ENCODE measurements around the gene DAPK1.

DNA sequence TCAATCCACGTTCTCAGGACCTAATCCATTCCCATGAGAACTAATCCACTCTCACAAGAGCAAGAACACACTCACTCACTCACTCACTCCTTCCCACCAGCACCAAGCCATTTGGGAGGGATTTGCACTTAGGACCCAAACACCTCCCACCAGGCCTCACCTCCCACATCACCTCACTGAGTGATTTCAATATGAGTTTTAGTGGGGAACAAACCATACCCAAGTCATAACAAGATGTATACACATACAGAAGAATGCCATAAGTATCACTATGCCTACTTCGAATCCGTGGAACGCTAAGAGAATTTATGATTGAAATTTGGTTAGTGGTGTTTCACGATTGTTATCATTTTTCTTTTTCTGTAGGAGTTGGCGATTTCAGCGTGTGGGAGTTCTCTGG is 199.0 kb downstream of the DAPK1 start:
- TF ChIP-seq, protein P1, sequence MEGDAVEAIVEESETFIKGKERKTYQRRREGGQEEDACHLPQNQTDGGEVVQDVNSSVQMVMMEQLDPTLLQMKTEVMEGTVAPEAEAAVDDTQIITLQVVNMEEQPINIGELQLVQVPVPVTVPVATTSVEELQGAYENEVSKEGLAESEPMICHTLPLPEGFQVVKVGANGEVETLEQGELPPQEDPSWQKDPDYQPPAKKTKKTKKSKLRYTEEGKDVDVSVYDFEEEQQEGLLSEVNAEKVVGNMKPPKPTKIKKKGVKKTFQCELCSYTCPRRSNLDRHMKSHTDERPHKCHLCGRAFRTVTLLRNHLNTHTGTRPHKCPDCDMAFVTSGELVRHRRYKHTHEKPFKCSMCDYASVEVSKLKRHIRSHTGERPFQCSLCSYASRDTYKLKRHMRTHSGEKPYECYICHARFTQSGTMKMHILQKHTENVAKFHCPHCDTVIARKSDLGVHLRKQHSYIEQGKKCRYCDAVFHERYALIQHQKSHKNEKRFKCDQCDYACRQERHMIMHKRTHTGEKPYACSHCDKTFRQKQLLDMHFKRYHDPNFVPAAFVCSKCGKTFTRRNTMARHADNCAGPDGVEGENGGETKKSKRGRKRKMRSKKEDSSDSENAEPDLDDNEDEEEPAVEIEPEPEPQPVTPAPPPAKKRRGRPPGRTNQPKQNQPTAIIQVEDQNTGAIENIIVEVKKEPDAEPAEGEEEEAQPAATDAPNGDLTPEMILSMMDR (IDR thresholded peaks at IDR 0.05), result no peak
- no peak for TF ChIP-seq POLR2A (IDR thresholded peaks at IDR 0.05)
- TF ChIP-seq POLR2AphosphoS5 (IDR thresholded peaks at IDR 0.05; ENCODE audit: insufficient read depth in 1 of 2, low read depth in 1 of 2), result no peak

All from vagina (tissue), 2 donors.